IPS DF 19.7 (cell line): ENCODE measurements around the gene LPGAT1.

Source experiments
- DNase-seq: peaks from one replicate; pipeline ENCODE4 v3.0.0-alpha.2; 2013; ENCODE audit warnings: low read depth, low spot score

LPGAT1 gene

DNA sequence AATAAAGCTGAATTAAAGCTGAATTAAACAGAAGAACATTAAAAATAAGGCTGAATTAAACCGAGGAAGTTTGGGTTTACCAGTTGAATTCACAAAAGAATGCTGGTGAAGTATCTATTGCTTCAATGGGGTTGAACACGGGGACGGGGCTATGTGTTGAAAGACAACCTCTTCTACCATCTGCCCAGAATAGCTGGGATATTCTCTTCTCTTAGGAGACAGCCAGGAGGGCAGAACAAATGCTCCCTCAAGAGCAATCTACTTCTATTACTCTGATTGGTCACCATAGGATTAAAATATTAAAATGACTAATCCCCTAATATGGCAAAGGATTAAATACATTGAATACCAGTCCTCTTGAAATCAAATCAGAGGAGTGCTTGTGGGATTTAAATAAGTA is 68.4 kb downstream of the LPGAT1 start:
- no peak for DNase-seq

DNA sequence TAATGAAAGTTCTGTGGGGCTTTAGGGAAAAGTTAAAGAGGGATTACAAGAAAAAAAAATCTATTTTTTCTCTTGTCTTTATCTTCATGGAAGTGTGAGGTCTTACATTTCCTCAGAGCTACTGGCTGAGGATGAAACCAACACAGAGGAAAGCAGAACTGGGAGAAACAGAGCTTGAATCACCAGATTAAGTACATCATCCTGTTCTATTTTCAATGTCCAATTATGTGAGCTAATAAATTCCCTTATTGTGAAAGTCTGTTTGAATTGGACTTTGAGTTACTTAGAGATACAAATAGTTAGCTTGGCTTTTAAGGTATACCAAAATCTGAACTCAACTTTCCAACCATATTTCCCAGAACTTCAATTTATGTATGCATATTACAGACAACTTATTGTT is 69.2 kb downstream of the LPGAT1 start:
- no peak for DNase-seq

DNA sequence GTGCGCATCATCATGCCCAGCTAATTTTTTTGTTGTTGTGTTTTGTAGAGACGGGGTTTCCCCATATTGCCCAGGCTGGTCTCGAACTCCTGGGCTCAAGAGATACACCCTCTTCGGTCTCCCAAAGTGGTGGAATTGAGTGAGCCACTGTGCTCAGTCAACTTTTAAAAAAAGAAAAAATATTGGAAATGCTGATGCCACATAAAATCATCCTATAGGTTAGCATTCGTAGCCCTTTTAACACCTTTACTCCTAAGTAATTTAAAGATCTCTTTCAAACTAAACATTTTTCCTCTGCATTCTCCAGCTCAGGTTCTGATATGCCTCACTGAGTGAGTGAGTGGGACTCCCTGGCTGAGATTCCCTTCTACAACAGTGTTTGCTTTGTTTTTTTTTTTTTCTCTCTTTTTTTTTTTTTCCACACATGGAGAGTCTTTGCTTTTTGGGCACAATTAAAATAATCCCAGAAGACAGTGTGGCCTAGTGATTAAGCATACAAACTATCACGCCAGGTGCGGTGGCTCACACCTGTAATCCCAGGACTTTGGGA is 74.0 kb downstream of the LPGAT1 start:
- no peak for DNase-seq

DNA sequence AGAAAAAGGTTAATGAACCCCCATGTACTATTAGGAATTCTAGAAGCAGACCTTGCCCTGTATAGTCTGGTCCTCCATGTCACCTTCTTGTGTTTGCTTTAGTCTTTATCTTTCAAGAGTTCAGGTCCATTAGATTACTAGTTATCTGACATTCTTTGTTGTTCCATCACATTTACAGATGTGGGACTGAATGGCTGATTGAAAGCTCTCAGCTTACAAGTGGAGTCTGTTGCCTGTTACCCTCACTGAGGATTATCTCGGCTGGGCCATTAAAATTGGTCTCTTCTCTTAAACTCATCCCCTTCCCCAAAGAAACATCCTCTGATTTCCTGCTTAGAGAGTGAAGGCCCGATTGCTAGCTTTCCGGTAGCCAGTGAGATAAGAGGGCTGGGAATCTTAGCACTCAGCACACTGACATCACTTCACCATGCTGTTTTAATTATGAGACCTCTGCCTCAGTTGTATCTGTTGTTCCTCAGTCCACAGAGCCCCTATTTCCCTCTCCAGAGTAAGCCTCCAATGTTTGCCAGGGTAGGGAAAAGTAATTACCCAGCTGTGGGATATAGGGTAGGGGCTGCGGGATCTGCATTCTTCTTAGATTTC is 76.8 kb downstream of the LPGAT1 start:
- DNase-seq: no peak

DNA sequence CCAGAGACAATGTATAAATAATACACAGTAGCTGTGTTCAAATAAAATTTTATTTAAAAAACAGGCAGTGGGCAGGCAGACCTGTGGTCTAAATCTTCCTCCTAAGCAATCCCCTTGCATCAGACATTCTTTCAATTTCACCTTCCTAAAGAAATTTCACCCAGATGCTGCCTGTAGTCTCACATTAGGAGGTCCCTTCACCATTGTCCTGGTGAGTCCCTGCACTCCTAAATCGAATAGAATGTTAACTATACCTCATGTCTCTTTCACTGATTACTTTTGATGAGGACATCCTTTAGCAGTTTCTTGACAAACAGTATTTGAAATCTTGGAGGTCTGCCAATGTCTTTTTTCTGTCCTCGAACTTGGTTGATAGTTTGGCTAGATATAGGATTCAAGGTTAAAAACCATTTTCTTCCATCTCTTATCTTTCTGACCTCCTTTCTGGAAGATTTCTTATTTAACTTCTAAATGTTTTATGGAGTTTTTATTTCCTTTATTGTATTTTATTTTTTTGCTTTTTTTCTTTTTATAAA is 77.5 kb downstream of the LPGAT1 start:
- no peak for DNase-seq

DNA sequence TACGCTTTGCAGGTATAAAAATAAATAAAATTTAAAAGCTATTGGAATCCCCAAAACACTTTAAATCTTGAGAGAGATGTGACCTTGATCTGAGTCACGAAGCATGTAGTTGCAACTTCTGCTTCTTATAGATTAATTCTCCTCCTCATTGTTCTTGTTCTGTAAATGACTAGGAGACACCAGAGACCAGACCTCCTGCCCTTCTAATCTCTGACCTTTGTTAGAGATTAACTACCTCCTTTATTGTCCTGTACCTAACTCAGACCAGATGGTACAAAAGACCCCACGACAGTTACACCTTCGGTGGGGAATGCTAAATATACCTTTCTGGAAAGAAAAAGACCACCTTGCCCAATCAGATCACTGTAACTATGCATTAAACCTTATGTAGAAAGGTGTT is 78.2 kb downstream of the LPGAT1 start:
- no peak for DNase-seq

DNA sequence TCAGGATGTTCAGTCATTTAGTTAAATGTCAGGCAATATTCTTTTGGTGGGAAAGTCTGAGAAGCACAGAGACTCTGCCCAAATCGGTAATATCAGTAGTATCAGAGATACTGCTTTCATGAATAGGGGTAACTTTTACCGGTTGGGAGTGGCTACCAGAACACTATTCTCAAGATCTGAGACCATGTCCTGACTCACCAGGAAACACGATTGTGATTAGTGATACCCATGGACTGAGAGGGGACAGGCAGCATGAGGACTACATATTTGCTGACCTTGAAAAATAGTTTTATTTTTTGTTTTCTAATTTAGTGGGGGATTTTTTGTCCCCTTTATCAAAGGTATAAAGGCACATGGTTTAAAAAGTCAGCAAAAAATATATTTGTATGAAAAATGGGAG is 79.1 kb downstream of the LPGAT1 start:
- DNase-seq: no peak

DNA sequence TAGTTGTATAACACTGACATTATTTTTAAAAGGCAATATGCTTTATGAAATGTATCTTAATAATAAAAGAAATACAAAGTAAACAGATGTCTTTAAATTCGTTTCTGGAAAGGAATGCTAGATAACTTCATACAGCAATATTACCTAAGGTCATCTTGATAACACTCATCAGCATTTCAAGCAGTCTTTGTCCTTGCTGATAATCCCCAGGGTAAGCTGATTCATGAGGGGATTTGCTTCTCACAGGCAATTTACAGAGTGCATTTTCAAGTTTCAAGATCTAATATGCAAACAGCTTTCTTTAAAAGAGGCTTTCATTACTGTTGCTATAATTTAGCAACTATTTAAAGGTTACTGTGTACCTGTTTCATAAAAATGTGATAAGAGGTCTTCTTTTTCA is 80.0 kb downstream of the LPGAT1 start:
- no peak for DNase-seq

DNA sequence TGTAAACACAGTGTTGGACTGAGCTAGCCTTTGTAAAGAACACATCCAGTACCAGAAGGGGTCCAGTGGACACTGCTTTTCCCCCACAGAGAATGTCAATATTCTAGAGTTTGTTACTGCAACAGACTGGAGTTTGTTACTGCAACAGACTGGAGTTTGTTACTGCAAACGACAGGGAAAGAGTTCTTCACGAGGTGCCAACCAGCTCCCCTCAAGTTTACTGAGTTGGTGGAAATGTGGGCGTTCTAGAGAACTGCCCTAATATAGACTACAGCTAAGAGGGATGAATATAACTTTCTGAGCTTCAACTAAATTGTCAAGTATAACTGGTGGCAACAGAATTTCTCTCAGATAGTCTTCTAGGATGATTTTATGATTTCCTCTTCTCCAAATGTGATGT is 81.3 kb downstream of the LPGAT1 start:
- no peak for DNase-seq

DNA sequence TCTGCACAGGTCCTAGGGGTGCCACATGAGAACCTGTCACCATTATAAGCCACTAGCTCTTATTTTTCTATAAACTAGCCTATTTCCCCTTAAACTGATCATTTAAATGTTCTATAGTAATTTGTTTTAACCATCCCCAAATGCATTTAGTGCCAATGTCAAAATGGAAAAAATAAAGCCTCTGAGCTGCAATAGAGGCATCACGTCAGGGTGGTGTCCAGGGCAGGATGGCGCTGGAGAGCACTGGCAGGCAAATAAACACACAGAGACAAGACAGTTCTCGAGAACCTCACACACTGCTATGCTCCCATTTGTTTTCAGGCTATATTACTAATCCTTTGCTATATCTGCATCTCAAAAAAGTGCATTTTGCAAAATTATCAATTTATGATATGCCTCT is 81.8 kb downstream of the LPGAT1 start:
- no peak for DNase-seq

DNA sequence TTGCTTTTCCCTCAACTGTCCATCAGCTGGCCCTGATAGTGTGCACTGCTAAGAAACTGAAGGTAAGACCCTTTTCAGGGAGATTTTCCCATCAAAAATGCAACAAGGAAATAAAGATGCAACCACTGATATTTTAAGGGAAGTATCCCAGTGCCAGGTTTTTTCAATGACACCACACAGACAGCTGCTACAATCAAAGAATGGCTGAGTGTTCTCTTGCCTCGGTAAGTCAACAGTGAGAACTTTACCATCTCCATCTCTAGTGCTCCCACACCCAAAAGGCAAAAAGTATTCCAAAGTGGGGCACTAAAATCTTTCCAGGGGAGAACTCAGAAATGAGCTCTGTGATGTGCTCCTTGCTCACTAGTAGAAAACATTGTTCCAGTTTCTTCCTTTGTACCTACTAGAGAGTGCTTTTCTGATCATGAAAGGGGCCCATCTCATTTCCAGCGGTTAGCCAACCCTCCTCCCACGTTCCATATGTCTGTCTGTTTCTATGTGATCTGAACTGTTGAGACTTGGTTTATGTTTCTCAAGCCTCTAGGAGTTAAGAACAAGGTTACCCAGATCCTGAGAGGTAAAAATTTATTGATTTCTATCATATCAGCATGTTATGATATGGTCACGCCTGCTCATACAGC is 87.6 kb downstream of the LPGAT1 start:
- no peak for DNase-seq

DNA sequence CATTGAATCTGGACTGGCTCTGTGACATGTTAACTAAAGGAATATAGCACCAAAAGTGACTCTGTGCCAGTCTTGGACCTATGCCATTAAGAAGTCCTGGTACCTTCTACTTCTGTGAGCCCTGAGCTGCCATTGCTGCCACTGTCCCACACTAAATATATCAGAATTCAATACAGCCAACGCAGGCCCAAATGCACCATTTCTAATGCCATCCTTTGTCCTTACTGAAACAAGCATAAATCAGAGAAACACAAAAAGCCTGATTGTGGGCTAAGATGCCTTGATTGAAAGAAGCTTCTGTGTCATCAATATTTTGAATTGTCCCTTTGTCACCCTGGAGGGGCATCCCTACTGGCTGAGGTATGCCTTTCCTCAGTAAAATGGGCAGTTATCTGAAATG is 88.3 kb downstream of the LPGAT1 start:
- no peak for DNase-seq

DNA sequence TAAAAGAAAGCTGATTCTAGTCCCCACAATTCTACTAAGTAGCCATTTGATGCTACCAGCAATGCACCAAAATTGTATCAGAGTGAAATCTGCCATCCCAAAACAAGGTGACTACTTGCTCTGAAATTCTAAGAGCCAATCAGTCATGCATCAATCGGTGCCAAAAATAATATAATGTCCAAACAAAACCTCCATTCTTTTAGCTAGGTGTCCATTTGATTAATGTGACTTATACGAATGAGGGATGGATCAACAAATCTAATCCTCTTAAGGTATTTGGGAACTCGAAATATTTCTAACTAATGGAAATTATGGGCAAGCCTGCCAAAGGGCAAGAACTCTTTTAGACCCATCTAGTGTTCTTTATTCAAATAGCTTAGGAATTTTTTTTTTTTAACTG is 88.8 kb downstream of the LPGAT1 start:
- no peak for DNase-seq

DNA sequence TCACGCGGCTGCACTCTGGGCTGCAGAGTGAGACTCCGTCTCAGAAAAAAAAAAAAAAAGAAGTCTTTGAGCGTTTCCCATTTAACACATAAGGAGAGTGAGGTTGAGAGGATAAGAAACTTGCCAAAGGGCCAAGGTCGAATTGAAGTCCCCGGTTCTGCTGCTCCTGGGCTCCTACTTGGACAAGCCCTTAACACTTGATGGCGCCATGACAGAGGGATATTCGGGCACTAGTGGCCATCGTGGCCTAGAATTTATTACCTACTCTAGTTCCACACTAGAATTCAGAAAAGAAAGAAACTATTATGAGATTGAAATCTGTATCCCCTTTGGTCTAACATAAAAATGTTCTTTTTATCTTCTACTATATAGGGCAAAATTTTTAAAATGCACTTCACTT is 89.4 kb downstream of the LPGAT1 start:
- DNase-seq: no peak

DNA sequence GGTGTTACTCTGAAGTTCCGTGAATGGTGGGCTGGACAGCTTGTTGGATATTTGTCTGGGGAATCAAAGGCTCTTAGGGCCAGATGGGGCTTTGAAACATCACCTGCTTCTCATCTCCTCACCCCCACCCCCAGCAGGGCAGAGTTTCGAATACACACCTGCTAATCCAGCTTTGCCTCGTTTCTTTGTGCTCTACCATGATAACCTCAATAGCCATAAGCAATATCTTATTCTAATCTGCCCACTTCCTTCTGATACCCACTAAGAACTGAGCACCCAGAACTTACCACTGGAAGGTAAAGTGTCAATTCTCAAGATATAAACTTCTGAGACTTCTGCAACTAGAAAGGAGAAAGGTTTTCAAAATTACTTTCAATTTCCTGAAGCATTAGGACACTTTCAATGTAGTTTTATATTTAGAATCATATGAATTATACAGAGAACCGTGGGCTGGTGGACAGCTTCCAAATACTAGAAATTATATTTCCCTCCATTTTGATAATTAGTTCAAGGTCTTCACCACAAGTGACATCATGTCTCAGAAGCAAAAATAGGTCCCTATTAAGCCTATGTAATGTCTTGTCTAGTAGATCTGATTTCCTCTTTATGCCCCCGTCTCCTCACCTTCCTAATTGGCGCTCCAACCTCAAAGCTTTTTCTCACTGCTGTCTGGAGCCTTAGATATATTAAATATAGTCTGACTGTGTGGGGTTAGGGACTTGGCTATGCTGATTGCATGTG is 90.7 kb downstream of the LPGAT1 start:
- DNase-seq: no peak

DNA sequence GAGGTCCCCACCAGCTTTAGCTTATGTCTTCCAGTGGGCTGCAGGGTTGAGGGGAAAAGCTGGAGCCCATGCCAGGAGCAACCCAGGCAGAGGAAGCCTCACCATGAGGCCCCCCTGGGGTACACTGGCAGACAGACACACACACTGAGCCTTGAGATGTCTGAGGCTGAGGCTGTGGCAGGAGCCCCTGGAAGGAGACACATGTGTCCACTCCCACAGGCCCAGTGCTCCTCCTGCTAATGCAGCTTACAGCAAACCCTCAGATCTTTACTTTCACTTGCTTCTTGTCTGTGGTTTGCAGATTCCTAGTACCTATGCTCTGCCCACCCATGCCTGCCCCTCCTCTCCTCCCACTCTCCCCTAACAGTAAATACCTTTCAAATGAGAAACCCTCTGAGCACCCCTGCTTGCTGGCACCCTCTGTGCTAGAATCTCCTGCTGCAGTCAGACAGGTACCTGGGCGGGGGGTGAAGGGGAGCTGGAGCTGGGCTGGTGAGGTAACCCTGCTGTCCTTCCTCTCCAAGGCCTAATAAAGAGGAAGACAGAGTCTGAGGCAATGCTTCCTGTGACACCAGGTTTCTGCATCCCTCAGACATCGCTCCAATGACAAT is 91.8 kb downstream of the LPGAT1 start:
- no peak for DNase-seq

DNA sequence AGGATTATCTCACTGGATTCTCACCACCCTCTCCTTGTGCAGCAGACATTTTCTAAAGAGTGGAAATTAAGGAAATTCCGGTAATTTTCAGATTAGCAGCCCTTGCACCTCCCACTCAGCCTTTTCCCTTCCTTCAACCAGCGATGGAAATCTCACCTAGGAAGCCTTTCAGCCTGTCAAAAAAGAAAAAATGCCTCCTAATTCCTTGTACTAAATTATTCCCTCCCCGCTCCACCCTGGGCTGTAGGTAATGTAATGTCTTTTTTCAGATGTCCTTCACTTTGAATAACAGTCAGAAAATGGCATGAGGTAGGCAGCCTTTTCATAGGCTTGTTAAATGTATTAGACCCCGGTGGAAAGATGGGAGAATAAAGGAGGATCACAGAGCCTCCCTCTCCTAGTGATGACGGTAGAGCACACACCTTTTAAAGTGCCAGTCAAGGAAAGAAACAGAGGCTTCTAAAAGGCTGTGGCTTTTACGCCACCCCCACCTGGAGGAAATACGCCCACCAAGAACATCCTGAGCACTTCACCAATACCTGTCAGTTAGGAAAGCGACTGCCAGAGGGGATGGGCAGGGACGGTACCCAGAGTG is 92.4 kb downstream of the LPGAT1 start:
- DNase-seq: no peak

DNA sequence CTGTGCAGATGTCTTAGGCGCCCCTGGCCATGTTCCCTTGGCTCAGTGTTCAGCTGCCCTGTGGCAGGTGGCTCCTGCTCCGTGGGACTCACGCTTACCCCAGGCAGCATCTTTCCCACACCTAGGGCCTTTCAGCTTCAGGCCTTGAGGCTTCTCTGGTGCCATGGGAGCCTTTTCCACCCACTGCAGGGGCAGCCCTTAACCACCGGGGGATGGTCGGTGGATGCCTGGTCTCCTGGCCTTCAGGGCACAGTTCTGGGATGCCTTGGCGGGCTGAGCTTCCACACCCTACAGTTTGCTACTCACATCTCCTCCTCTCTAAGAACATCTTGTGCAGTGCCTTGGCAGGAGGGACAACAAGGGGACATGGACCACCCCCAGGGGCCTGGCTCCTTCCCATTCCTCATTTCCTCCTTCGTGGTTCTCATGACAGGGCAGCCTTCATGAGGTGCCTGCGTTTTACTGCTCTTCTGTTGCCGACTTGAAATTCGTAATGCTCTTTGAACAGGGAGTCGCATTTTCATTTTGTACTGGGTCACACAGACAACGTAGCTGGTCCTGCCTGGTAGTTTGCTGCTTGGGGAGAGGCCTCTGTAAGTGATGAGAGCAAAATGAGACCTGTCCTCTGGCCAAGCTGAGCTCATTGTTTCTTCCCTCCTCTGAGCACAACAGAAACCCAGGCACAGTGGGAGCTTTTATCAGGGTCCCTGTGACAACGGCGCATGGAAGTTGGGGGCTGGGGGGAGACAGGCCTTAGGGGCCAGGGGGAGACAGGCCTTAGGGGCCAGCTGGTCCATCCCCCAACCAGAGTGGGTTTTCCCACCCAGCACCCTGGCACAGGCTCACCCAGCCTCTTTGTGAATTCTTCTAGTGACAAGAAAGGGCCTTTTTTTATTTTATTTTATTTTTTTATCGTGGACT is 93.2 kb downstream of the LPGAT1 start:
- DNase-seq: no peak

DNA sequence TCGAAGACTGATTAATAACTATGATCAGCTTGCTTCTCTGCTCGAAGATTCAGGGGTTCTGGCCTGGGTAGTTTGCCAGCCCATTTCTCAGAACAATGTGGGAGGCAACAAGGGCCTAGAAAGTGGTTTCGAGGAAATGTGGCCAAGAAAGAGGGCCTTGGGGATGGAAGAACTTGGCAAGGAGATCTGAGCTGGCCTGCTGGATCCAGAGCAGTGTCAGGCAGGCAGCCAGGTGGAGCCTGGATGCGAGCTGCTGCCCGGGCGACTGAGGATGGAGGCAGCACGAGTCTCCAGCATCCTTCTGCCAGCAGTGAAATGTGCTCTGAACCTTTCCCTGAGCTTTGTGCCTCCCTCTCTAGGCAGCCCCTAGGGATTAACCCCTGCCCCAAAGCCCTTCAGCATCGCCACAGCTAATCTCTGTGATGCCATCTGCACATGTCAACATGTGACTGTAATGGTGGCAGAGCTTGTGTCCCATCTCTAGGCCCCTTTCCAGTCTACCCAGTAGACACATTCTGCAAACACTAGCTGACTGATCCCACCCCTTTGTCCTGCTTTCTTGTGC is 94.1 kb downstream of the LPGAT1 start:
- no peak for DNase-seq
